Left lobe of liver (tissue), 2 donors: ENCODE data around the gene CHMP2A. TPM values are rescaled to one million over a fixed set of nuclear protein-coding genes. Genes with fewer than 3 reads are reported as not detected.
"Not testable (repeated sequence)": the region's sequence is repeated elsewhere in the genome, so short reads cannot be mapped to it uniquely, and the experiment has no call there.

Experiments
- ATAC-seq: fragments of 200-7000 bp; cut with Tn5 transposase; one replicate; pipeline ENCODE4 v1.9.1; 2020; ENCODE audit warnings: mild to moderate bottlenecking, moderate library complexity
- DNase-seq: peaks from one replicate; pipeline ENCODE4 v3.0.0-alpha.2; 2020; ENCODE audit warnings: low spot score
- total RNA-seq: library from RNA; stranded (reverse); gene quantifications from one replicate; pipeline ENCODE4 v1.2.1, GENCODE V29; 2021
- donor health status: DM: no; HTN: no; CAD: no; lungs with moderate emphysema.
- donor health status: DM: no; HTN: yes; CAD: no.

CHMP2A gene
- total RNA-seq, 1 donor from 2014 or later: 73.4 TPM

- ATAC-seq, DNase-seq: not testable (repeated sequence)
Measured at GRCh38 chr19:58542641-58543372, 12.1 kb downstream of the CHMP2A start.

- ATAC-seq, DNase-seq: not testable (repeated sequence)
Measured at GRCh38 chr19:58539169-58539559, 15.7 kb downstream of the CHMP2A start.

DNA sequence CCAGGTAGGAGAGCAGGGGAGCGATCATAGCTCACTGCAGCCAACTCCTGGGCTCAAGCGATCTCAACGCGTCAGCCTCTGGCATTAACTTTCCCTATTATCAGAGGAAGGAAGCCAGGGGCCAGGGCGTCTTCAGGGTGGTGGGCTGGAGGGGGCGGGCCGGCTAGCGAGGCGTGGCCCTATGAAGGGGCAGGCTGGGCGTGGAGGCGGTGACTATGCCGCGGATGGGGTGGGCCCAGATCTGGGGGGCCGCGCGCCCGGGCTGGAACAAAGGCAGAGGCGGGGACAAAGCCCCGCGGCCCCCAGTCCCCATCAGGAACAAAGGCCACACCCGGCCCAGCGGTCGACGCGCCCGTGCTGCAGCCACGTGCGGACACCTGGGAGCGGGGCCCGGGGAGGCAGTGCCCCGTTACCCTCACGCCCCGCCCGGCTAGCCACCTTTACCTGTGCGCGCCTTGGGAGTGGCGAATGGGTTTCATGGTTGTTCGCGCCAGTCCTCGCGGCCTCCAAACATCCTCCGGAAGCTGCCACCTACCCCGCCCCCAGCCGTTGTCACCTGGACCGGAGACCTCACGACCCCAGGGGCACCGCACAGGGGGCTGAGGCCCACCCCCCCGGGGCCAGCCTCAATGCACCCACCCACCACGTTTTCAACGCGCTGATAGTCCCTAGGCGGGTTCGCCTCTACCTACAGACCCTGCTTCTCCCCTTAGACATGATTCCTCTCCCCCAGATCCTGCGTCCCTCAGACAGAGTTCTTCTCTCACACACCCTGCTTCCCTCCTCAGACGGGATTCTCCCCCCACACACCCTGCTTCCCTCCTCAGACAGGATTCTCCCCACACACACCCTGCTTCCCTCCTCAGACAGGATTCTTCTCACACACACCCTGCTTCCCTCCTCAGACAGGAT, 16.4 kb downstream of the CHMP2A start:
- ATAC-seq (peak; percentile 77), DNase-seq (no peak)

DNA sequence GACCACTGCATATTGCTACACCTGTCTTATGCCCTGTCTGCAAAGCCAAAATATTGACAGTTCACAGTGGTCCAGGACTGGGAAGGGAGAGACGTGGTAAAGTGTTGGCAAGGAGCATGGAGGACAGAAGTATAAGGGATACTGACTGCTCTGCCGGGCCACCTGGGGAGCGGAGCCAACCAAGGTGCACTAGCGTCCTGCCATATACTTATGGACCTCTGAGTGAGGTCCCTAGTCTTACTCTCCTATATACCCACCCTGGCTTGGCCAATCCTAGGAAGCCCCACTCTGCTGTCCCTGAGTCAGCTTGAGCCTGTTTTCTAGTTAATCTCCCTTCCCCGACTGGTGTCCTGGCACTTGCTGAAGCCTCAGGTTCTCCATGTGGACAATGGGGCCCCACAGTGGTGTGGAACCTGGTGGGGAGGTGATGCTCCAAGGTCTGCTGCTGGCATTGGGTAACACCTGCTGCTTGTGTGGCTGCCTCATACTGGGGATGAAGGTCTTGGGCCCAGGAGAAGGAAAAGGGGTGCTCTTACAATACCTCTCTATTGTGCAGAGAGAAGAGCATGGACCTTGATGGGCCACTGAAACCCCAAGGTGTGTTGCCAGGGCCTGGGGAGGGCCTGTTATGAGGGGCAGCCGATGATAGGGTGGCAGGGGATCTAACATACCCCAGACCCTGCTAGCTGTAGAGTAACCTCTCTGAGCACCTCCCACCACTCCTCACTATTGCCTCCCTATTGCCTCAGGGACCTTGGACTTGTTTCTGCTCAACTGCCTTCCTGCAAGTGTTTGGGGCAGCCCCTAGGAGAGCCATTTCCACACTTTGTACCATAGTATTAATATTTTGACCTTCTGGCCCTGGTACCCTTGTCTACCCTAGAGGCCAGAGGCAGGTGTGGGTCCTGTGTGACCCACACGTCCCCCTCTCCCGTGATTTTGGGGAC, 17.8 kb downstream of the CHMP2A start:
- no peak for DNase-seq

GRCh38 chr19:58535857-58536256, 19.0 kb downstream of the CHMP2A start:
- ATAC-seq: no peak
- DNase-seq: no peak

More for the DNA sequence above, 17.8 kb downstream of the CHMP2A start:
- no peak for ATAC-seq

- DNase-seq (no peak), ATAC-seq (no peak)
Measured at GRCh38 chr19:58531034-58531840, 23.7 kb downstream of the CHMP2A start.

DNA sequence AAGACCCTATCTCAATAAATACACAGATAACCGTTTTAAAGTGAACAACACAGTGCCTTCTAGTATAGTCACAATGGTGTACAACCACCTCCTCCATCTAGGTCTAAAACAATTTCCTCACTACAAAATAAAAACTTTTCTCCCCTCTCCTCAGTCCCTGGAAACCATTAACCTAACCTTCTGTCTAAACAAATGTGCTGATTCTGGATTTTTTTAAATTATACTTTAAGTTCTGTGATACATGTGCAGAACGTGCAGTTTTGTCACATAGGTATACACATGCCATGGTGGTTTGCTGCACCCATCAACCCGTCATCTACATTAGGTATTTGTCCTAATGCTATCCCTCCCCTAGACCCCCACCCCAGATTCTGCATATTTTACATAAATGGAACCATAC, 25.5 kb downstream of the CHMP2A start:
- DNase-seq (no peak), ATAC-seq (no peak)

GRCh38 chr19:58522709-58523108, 32.2 kb downstream of the CHMP2A start:
- no peak for ATAC-seq
- no peak for DNase-seq

- ATAC-seq (no peak), DNase-seq (no peak)
Measured at GRCh38 chr19:58521651-58522050, 33.3 kb downstream of the CHMP2A start.

- no peak for DNase-seq
- no peak for ATAC-seq
Measured at GRCh38 chr19:58520257-58520599, 34.7 kb downstream of the CHMP2A start.

DNA sequence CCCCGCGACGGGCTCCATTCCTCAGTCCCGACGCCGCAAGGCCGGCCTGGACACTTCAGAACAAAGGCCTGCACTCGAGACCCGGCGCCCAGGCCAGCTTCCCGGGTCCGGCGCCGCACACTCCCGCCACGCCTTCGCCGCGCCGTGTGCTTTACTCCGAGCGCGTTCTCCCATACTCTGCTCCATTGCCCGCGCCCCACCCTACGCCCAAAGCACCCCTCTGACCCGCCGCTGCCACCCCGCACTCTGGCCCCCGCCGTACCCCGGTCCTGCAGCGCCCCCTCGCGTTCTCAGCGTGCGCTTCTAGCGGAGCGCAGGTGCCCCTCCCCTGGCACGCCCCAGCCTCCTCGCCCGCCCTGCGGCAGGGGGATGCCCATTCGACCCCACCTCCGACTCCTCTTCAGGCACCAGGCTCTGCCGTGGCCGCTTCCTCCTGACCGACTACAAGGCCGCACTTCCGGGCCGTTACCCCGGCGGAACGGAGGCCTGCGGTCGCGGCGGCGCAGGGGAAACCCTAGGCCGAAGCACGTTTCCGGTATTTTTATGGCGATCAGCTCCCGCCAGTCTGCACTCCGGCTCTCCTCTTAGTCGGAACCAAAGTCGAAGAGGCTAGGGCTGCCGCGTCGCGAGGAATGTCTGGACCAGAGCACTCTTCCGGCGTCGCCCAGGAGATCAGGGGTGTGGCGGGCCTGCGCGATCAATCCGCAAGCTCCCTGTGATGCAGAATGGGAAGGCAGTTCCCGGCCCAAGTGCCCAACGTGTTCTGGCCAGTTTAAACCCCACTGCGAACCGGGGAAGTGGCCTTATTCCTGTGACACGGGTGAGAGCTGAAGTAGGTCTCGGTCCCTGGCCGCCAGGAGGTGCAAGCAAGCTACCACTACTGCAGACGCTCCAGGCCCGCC, 35.3 kb downstream of the CHMP2A start, which contains the start of gene ZBTB45:
Gene ZBTB45 (minus strand): TSS at position 456 of the 902 bp plus-strand sequence. CDS start 2,137 bp downstream, outside the sequence.
- ATAC-seq: peak; percentile 86
- DNase-seq: peak; percentile 92

- peak; percentile 69 for DNase-seq
- ATAC-seq: peak; percentile 57
Measured at GRCh38 chr19:58519087-58519354, 35.9 kb downstream of the CHMP2A start.

- no peak for DNase-seq
Measured at GRCh38 chr19:58518256-58519086, 36.4 kb downstream of the CHMP2A start.

GRCh38 chr19:58516964-58517833, 37.7 kb downstream of the CHMP2A start:
- ATAC-seq: no peak
- no peak for DNase-seq

More at GRCh38 chr19:58518256-58519086, 36.4 kb downstream of the CHMP2A start:
- no peak for ATAC-seq

- ATAC-seq (no peak), DNase-seq (no peak)
Measured at GRCh38 chr19:58516246-58516836, 38.6 kb downstream of the CHMP2A start.

DNA sequence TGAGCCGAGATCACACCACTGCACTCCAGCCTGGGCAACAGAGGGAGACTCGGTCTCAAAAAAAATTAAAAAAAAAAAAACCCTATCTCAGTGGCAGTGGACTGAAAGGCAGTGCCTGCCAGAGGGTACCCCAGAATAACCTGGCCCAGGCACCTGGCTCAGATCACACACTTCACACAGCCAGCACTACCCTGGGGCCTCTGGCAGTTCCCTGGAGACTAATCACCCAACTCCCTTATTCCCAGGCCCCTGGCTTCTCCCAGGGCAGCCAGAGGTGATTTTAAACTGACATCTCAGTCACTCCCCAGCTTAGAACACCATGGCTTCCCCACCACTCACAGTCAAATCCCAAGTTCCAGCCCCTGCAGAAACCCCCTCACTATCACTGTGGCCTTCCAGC, 39.6 kb downstream of the CHMP2A start:
- no peak for DNase-seq
- ATAC-seq: no peak

- no peak for ATAC-seq
- peak; percentile 48 for DNase-seq
Measured at GRCh38 chr19:58514564-58515022, 40.3 kb downstream of the CHMP2A start.
